DND-41 (cell line): Measurements from ENCODE around the gene TDRD9.

Experiments used
- ATAC-seq: fragments of 200-7000 bp; cut with Tn5 transposase; 3 replicates; pipeline ENCODE4 v1.9.1; 2021; ENCODE audit warnings: low read depth; ENCODE audit not compliant: insufficient read depth
- DNase-seq: peaks from one replicate; pipeline ENCODE4 v3.0.0-alpha.2; 2020
- H2AFZ ChIP-seq: 2 replicates; pipeline ENCODE4 v1.6.0; 2012; ENCODE audit warnings: low read depth, low read length
- H3K27ac ChIP-seq: 2 replicates; pipeline ENCODE4 v1.5.1; 2012; ENCODE audit warnings: low read length, inconsistent platforms
- H3K27me3 ChIP-seq: fragments of 200-600 bp; sonication (generic); 2 replicates; pipeline ENCODE4 v1.6.0; 2012; ENCODE audit warnings: low read length, mild to moderate bottlenecking, inconsistent platforms; ENCODE audit not compliant: insufficient read depth, poor library complexity
- H3K36me3 ChIP-seq: 2 replicates; pipeline ENCODE4 v1.5.1; 2012; ENCODE audit warnings: low read length, inconsistent platforms; ENCODE audit not compliant: insufficient read depth
- H3K4me1 ChIP-seq: 2 replicates; pipeline ENCODE4 v1.5.1; 2012; ENCODE audit warnings: mild to moderate bottlenecking, low read length; ENCODE audit not compliant: insufficient read depth
- H3K4me2 ChIP-seq: 2 replicates; pipeline ENCODE4 v1.6.0; 2012; ENCODE audit warnings: mild to moderate bottlenecking, moderate library complexity, low read length, inconsistent platforms; ENCODE audit not compliant: insufficient read depth
- H3K4me3 ChIP-seq, 2 experiments: fragments of 200-600 bp in 1 of 2; shearing (Covaris generic) in 1 of 2; 2 replicates each; pipeline ENCODE4 v1.5.1; 2012 to 2016; ENCODE audit warnings: inconsistent platforms in 2 of 2, low read length in 2 of 2, mild to moderate bottlenecking in 2 of 2, low read depth in 1 of 2, moderate library complexity in 1 of 2
- H3K79me2 ChIP-seq: 2 replicates; pipeline ENCODE4 v1.6.0; 2012; ENCODE audit warnings: low read length, inconsistent platforms; ENCODE audit not compliant: insufficient read depth
- H3K9ac ChIP-seq: 2 replicates; pipeline ENCODE4 v1.6.0; 2012; ENCODE audit warnings: low read depth, mild to moderate bottlenecking, inconsistent platforms, low read length, moderate library complexity
- H3K9me3 ChIP-seq: 2 replicates; pipeline ENCODE4 v1.5.1; 2012; ENCODE audit warnings: low read length, moderate library complexity, mild to moderate bottlenecking, inconsistent platforms; ENCODE audit not compliant: insufficient read depth, severe bottlenecking
- H4K20me1 ChIP-seq: 2 replicates; pipeline ENCODE4 v1.6.0; 2012; ENCODE audit warnings: low read length; ENCODE audit not compliant: insufficient read depth
- EZH2 ChIP-seq: IDR thresholded peaks from 3 replicates; pipeline ENCODE4 v1.6.1; 2012; ENCODE audit warnings: borderline replicate concordance, low read depth, mild to moderate bottlenecking, moderate library complexity, low read length, inconsistent platforms; ENCODE audit not compliant: severe bottlenecking
- TF ChIP-seq, protein P1 (sequence below): IDR thresholded peaks from 2 replicates; pipeline ENCODE4 v1.5.1; 2012; ENCODE audit warnings: borderline replicate concordance, low read length, moderate library complexity, mild to moderate bottlenecking; ENCODE audit not compliant: poor library complexity, severe bottlenecking; ENCODE audit errors: extremely low read depth

TDRD9 gene

DNA sequence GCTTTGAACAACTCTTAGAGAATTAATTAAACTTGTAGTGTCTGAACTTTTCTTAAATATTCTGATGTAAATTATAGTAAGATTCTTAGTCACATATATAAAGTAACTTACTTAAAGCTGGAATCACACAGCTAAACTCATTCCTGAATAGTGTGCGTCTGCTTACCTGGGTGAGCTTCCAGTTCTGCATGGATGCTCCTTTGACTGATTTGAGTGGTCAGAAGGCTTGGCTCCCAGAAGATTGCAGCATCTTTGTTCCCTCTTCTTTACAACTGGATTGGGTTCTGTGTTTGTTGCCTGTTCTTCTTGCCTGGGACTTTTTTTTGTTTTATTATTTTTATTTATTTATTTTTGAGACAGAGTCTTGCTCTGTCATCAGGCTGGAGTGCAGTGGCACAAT lies 90.8 kb downstream of the TDRD9 start:
- DNase-seq (no peak), ATAC-seq (no peak)
- Histone ChIP-seq H3K27ac (no peak overlapping the region), H3K79me2 (no peaks in the 10 kb centered on the region), H3K4me2 (no peak overlapping the region), H3K27me3 (peaks cover 40% of the 10 kb centered on the region), H4K20me1 (no peaks in the 10 kb centered on the region), H3K36me3 (no peaks in the 10 kb centered on the region), H3K4me1 (no peaks in the 10 kb centered on the region), H3K9me3 (no peaks in the 10 kb centered on the region), H3K4me3 (no peak overlapping the region), H3K9ac (no peak overlapping the region), H2AFZ (no peak overlapping the region)
- TF ChIP-seq, protein P1, sequence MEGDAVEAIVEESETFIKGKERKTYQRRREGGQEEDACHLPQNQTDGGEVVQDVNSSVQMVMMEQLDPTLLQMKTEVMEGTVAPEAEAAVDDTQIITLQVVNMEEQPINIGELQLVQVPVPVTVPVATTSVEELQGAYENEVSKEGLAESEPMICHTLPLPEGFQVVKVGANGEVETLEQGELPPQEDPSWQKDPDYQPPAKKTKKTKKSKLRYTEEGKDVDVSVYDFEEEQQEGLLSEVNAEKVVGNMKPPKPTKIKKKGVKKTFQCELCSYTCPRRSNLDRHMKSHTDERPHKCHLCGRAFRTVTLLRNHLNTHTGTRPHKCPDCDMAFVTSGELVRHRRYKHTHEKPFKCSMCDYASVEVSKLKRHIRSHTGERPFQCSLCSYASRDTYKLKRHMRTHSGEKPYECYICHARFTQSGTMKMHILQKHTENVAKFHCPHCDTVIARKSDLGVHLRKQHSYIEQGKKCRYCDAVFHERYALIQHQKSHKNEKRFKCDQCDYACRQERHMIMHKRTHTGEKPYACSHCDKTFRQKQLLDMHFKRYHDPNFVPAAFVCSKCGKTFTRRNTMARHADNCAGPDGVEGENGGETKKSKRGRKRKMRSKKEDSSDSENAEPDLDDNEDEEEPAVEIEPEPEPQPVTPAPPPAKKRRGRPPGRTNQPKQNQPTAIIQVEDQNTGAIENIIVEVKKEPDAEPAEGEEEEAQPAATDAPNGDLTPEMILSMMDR: no peak
- TF ChIP-seq EZH2: no peak

DNA sequence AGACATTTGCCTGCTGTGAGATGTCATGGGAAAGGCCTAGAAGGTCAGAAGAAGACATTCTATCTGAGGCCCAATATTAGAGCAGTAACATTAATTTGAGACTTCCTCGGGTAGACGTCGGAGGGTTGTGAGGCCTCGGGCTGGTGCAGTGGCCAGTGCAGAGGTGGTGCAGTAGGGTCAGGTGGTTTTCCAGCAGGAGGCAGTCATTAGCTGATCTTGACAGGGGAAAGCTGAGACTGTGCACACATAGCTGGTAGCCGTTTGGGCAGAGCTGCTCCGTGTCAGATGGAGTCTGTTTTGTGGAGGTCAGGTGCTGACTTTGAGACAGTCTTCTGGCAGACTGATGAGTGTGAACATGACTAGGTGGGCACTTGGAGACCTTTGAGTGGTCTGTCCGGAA lies 91.5 kb downstream of the TDRD9 start:
- no peak for ATAC-seq
- H3K79me2 ChIP-seq: no peaks in the 10 kb centered on the region

DNA sequence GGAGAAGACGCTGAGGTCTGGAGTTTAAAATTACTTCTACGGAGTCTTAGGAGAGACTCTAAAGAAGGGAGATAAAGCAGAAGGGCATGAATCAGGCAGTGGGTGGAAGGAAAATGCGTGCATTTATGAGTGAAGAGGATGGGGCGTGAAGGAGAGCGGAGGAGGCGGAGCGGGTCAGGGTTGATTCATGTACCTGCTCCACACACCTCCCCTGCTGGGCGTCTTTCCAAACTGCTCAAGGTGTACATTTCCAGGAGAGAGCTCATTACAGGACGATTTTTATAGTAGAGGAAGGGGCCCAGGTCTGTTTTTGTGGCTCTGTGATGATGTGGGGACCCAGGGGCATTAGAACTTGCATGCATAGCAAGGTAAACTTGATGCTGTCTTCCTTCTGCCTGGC lies 92.2 kb downstream of the TDRD9 start:
- DNase-seq: no peak
- no peak overlapping the region for H3K4me2 ChIP-seq
- no peaks in the 10 kb centered on the region for H3K79me2 ChIP-seq
- H3K36me3 ChIP-seq: no peaks in the 10 kb centered on the region
- H2AFZ ChIP-seq: no peak overlapping the region
- H3K4me1 ChIP-seq: no peaks in the 10 kb centered on the region
- no peaks in the 10 kb centered on the region for H3K9me3 ChIP-seq
- no peak overlapping the region for H3K9ac ChIP-seq
- H3K27ac ChIP-seq: no peak overlapping the region
- peaks cover 38% of the 10 kb centered on the region for H3K27me3 ChIP-seq
- no peak for ATAC-seq
- H3K4me3 ChIP-seq: no peak overlapping the region
- H4K20me1 ChIP-seq: no peaks in the 10 kb centered on the region
- TF ChIP-seq, protein P1: no peak
- TF ChIP-seq EZH2: no peak

More for the DNA sequence above, 91.5 kb downstream of the TDRD9 start:
- no peaks in the 10 kb centered on the region for H3K9me3 ChIP-seq
- no peak overlapping the region for H3K4me2 ChIP-seq
- TF ChIP-seq, protein P1: no peak
- no peak for TF ChIP-seq EZH2
- H3K4me1 ChIP-seq: no peaks in the 10 kb centered on the region
- H4K20me1 ChIP-seq: no peaks in the 10 kb centered on the region
- H2AFZ ChIP-seq: no peak overlapping the region
- H3K36me3 ChIP-seq: no peaks in the 10 kb centered on the region
- no peak overlapping the region for H3K4me3 ChIP-seq
- H3K27me3 ChIP-seq: peaks cover 43% of the 10 kb centered on the region
- no peak overlapping the region for H3K9ac ChIP-seq
- no peak overlapping the region for H3K27ac ChIP-seq
- no peak for DNase-seq

DNA sequence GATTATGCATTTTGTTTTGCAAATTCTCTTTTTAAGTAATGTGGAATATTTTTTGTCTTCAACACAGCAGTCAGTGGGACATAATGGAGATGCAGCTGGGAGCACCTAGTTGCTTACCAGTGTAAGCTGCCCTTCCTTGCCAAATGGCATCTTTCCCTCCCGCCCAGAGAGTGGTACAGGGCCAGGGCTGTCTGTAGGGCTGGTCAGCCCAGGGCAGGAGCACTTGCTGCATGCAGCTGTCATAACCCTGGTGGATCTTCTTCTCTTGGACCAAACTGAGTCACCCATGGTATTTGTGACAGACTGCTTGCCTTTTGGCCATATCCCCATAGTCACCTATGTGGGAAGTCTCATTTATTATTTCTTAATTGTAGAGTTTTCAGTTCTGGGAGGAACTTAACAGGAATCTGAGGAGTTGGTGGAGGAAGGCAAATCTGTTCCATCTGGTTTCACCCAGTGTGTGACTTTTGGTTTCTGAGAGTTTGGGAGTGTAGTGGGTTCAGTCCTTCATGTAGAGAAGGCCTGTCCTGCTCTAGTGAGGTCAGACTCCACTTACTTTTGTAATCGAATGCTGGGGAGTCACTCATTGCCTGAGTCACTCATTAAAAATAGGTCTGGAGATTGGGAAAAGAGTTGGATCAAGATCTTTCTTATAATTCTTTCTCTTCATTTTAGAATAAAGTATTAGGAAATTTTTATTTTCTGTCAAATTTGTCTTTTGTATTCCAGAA lies 95.2 kb downstream of the TDRD9 start:
- no peak overlapping the region for H3K4me3 ChIP-seq
- no peak overlapping the region for H3K27ac ChIP-seq
- H2AFZ ChIP-seq: no peak overlapping the region
- no peaks in the 10 kb centered on the region for H3K79me2 ChIP-seq
- no peaks in the 10 kb centered on the region for H3K36me3 ChIP-seq
- H3K4me2 ChIP-seq: no peak overlapping the region
- no peaks in the 10 kb centered on the region for H3K4me1 ChIP-seq
- no peaks in the 10 kb centered on the region for H3K9me3 ChIP-seq
- no peak for ATAC-seq
- no peak for DNase-seq
- H3K9ac ChIP-seq: no peak overlapping the region
- H4K20me1 ChIP-seq: no peaks in the 10 kb centered on the region
- TF ChIP-seq, protein P1: no peak
- no peak for TF ChIP-seq EZH2
- H3K27me3 ChIP-seq: peaks cover 20% of the 10 kb centered on the region
